ENCODE results near the gene LY6G5B.

The LY6G5B gene

GRCh38 chr6:31669676-31670075 is at the start of gene LY6G5B:
TSS of gene LY6G5B (plus strand) at chr6:31669976. CDS start at chr6:31670951, 975 bp downstream.
- no peak for TF ChIP-seq Cebpa-rat (IDR thresholded peaks at IDR 0.05)
- Histone ChIP-seq H3K27ac (no peak within 1 kb of the TSS), H3K36me3 (peaks cover 77% of the 10 kb centered on the region), H3K4me2 (no peak within 1 kb of the TSS), H3K4me3 (no peak within 1 kb of the TSS), H4K20me1 (peaks cover 28% of the 10 kb centered on the region; the same call in 1 of the 2 replicates), H3K27me3 (no peaks in the 10 kb centered on the region), H3K9ac (peak within 1 kb of the TSS; percentile 22; the same call in 1 of the 2 replicates), H3K9me3 (no peaks in the 10 kb centered on the region), H3K4me1 (peaks cover 12% of the 10 kb centered on the region)

GRCh38 chr6:31620586-31621319 is 49.0 kb upstream of the LY6G5B start, which contains the start of gene PRRC2A:
TSS of gene PRRC2A (plus strand) at chr6:31620715. CDS start at chr6:31622790, 2,075 bp downstream.
- Histone ChIP-seq H3K27me3 (no peaks in the 10 kb centered on the region), H3K9me3 (no peaks in the 10 kb centered on the region), H3K4me3 (peak within 1 kb of the TSS; percentile 98), H3K4me1 (peaks cover 29% of the 10 kb centered on the region), H3K4me2 (peak within 1 kb of the TSS; percentile 98), H3K27ac (peak within 1 kb of the TSS; percentile 99), H4K20me1 (peaks cover 49% of the 10 kb centered on the region), H3K36me3 (peaks cover 43% of the 10 kb centered on the region), H3K9ac (peak within 1 kb of the TSS; percentile 99)
- no peak for TF ChIP-seq Cebpa-rat (IDR thresholded peaks at IDR 0.05)

- H4K20me1 ChIP-seq: peaks cover 55% of the 10 kb centered on the region
- peak overlapping the region; percentile 99 for H3K9ac ChIP-seq
- TF ChIP-seq Cebpa-rat (IDR thresholded peaks at IDR 0.05): no peak
- peak overlapping the region; percentile 98 for H3K4me2 ChIP-seq
- peak overlapping the region; percentile 98 for H3K4me3 ChIP-seq
- H3K36me3 ChIP-seq: peaks cover 49% of the 10 kb centered on the region
- H3K4me1 ChIP-seq: peaks cover 22% of the 10 kb centered on the region
- no peaks in the 10 kb centered on the region for H3K9me3 ChIP-seq
- H3K27ac ChIP-seq: peak overlapping the region; percentile 99
- no peaks in the 10 kb centered on the region for H3K27me3 ChIP-seq
Measured at GRCh38 chr6:31621320-31621939, 48.3 kb upstream of the LY6G5B start.

GRCh38 chr6:31621991-31622390 is 47.8 kb upstream of the LY6G5B start:
- H3K27me3 ChIP-seq: no peaks in the 10 kb centered on the region
- TF ChIP-seq Cebpa-rat (IDR thresholded peaks at IDR 0.05): no peak
- H4K20me1 ChIP-seq: peaks cover 61% of the 10 kb centered on the region
- H3K4me3 ChIP-seq: peak overlapping the region; percentile 98
- peaks cover 55% of the 10 kb centered on the region for H3K36me3 ChIP-seq
- peak overlapping the region; percentile 99 for H3K9ac ChIP-seq
- H3K4me1 ChIP-seq: peaks cover 20% of the 10 kb centered on the region
- no peaks in the 10 kb centered on the region for H3K9me3 ChIP-seq
- H3K27ac ChIP-seq: peak overlapping the region; percentile 99
- peak overlapping the region; percentile 98 for H3K4me2 ChIP-seq

GRCh38 chr6:31622684-31623091 is 47.1 kb upstream of the LY6G5B start:
- Histone ChIP-seq H3K9ac (peak overlapping the region; percentile 99), H3K9me3 (no peaks in the 10 kb centered on the region), H3K4me1 (peaks cover 20% of the 10 kb centered on the region), H3K36me3 (peaks cover 62% of the 10 kb centered on the region), H3K27me3 (no peaks in the 10 kb centered on the region), H4K20me1 (peaks cover 68% of the 10 kb centered on the region), H3K27ac (no peak overlapping the region), H3K4me3 (peak overlapping the region; percentile 98), H3K4me2 (peak overlapping the region; percentile 98)
- no peak for TF ChIP-seq Cebpa-rat (IDR thresholded peaks at IDR 0.05)

GRCh38 chr6:31624070-31624469 is 45.7 kb upstream of the LY6G5B start:
- Histone ChIP-seq H3K27me3 (no peaks in the 10 kb centered on the region), H3K27ac (no peak overlapping the region), H4K20me1 (peaks cover 82% of the 10 kb centered on the region), H3K36me3 (peaks cover 76% of the 10 kb centered on the region), H3K9me3 (no peaks in the 10 kb centered on the region), H3K4me1 (peaks cover 20% of the 10 kb centered on the region), H3K9ac (no peak overlapping the region), H3K4me3 (no peak overlapping the region), H3K4me2 (no peak overlapping the region)
- TF ChIP-seq Cebpa-rat (IDR thresholded peaks at IDR 0.05): no peak

GRCh38 chr6:31626952-31627351 is 42.8 kb upstream of the LY6G5B start:
- Histone ChIP-seq H3K27ac (no peak overlapping the region), H3K9me3 (no peaks in the 10 kb centered on the region), H3K9ac (no peak overlapping the region), H3K27me3 (no peaks in the 10 kb centered on the region), H4K20me1 (peaks cover 100% of the 10 kb centered on the region), H3K36me3 (peaks cover 100% of the 10 kb centered on the region), H3K4me1 (peaks cover 14% of the 10 kb centered on the region), H3K4me2 (no peak overlapping the region), H3K4me3 (no peak overlapping the region)
- no peak for TF ChIP-seq Cebpa-rat (IDR thresholded peaks at IDR 0.05)

GRCh38 chr6:31627690-31628287 is 42.0 kb upstream of the LY6G5B start:
- no peak overlapping the region for H3K4me2 ChIP-seq
- H3K4me3 ChIP-seq: no peak overlapping the region
- no peaks in the 10 kb centered on the region for H3K27me3 ChIP-seq
- TF ChIP-seq Cebpa-rat (IDR thresholded peaks at IDR 0.05): no peak
- H3K4me1 ChIP-seq: peaks cover 6% of the 10 kb centered on the region
- no peaks in the 10 kb centered on the region for H3K9me3 ChIP-seq
- no peak overlapping the region for H3K27ac ChIP-seq
- peaks cover 100% of the 10 kb centered on the region for H3K36me3 ChIP-seq
- H4K20me1 ChIP-seq: peaks cover 100% of the 10 kb centered on the region
- no peak overlapping the region for H3K9ac ChIP-seq

GRCh38 chr6:31629014-31629413 is 40.8 kb upstream of the LY6G5B start:
- Histone ChIP-seq H3K36me3 (peaks cover 100% of the 10 kb centered on the region), H3K4me1 (no peaks in the 10 kb centered on the region), H3K27ac (no peak overlapping the region), H3K4me3 (no peak overlapping the region), H3K9me3 (no peaks in the 10 kb centered on the region), H3K27me3 (no peaks in the 10 kb centered on the region), H3K9ac (no peak overlapping the region), H3K4me2 (no peak overlapping the region), H4K20me1 (peaks cover 100% of the 10 kb centered on the region)
- no peak for TF ChIP-seq Cebpa-rat (IDR thresholded peaks at IDR 0.05)

All from BLaER1 (cell line).